ENCODE data around the gene SYNC.
A peak's percentile ranks its signal among the peaks of the same experiment; 100 is the strongest.
"Not testable (repeated sequence)": the region's sequence is repeated elsewhere in the genome, so short reads cannot be mapped to it uniquely, and the experiment has no call there.

SYNC gene

GRCh38 chr1:32652244-32652962 is 50.2 kb downstream of the SYNC start:
- intact Hi-C loops (cut with DNase I), result loop anchor here (10.0 kb wide), 1 partner anchor 258 kb away; the partner anchor contains the start of gene BSDC1
- no peak for DNase-seq

GRCh38 chr1:32651461-32652073 is 51.0 kb downstream of the SYNC start:
- intact Hi-C loops (cut with DNase I), result loop anchor here (10.0 kb wide), 1 partner anchor 257 kb away; the partner anchor contains the start of gene BSDC1
- peak in 2 of 42 donors; percentile 22 to 40 for DNase-seq

- intact Hi-C loops (cut with DNase I), result loop anchor here (10.0 kb wide), 1 partner anchor 256 kb away; the partner anchor contains the start of gene BSDC1
These were observed 51.7 kb downstream of the SYNC start, which contains the start of gene RBBP4 for GRCh38 chr1:32650752-32651460. RBBP4 (plus strand) TSS chr1:32651208; CDS start chr1:32651307, 99 bp downstream.

GRCh38 chr1:32650248-32650751 is 52.3 kb downstream of the SYNC start, which contains the start of gene ZBTB8OS:
ZBTB8OS (minus strand) TSS chr1:32650550; CDS start chr1:32650529, 21 bp downstream.
- DNase-seq, result peak; percentile 86 to 97 (median 94)
- intact Hi-C loops (cut with DNase I), result loop anchor here (10.0 kb wide), 1 partner anchor 255 kb away; the partner anchor contains the start of gene BSDC1

More at GRCh38 chr1:32650752-32651460, 51.7 kb downstream of the SYNC start, which contains the start of gene RBBP4:
- peak; percentile 90 to 99 (median 98) for DNase-seq

GRCh38 chr1:32647308-32648134 is 55.0 kb downstream of the SYNC start:
- intact Hi-C loops (cut with DNase I), result no loop called here
- no peak for DNase-seq

GRCh38 chr1:32644426-32644825 is 58.1 kb downstream of the SYNC start:
- intact Hi-C loops (cut with DNase I), result no loop called here
- no peak for DNase-seq

- intact Hi-C loops (cut with DNase I); DNase-seq: not testable (repeated sequence)
These were observed 60.2 kb downstream of the SYNC start for GRCh38 chr1:32642292-32642827.

- intact Hi-C loops (cut with DNase I), result no loop called here
- no peak for DNase-seq
These were observed 63.0 kb downstream of the SYNC start for GRCh38 chr1:32639489-32640075.

- intact Hi-C loops (cut with DNase I), result no loop called here
- DNase-seq, result peak in 23 of 42 donors; percentile 9 to 62 (median 31)
These were observed 65.5 kb downstream of the SYNC start for GRCh38 chr1:32636914-32637645.

- intact Hi-C loops (cut with DNase I), result no loop called here
- DNase-seq, result no peak
These were observed 66.9 kb downstream of the SYNC start for GRCh38 chr1:32635508-32636277.

- DNase-seq, result no peak
- intact Hi-C loops (cut with DNase I), result no loop called here
These were observed 69.7 kb downstream of the SYNC start for GRCh38 chr1:32632829-32633228.

- DNase-seq; intact Hi-C loops (cut with DNase I): not testable (repeated sequence)
These were observed 72.4 kb downstream of the SYNC start for GRCh38 chr1:32630173-32630572.

Data from head of caudate nucleus (tissue), 42 donors.